Sigmoid colon (tissue), 7 donors: ENCODE data around the gene SLC9A9. TPM values are rescaled to one million over a fixed set of nuclear protein-coding genes. Genes with fewer than 3 reads are reported as not detected.

Experiments used
- DNase-seq: peaks from one replicate; pipeline ENCODE4 v3.0.0-alpha.2; 2019
- H3K27ac ChIP-seq, 4 donors: fragments of 200-600 bp; sonication (generic); one replicate each; pipeline ENCODE4 v1.5.1; 2016 to 2019; ENCODE audit warnings: mild to moderate bottlenecking in 1 of 4
- H3K27me3 ChIP-seq, 3 donors: fragments of 200-600 bp; sonication (generic); one replicate each; pipeline ENCODE4 v1.5.1; 2019; ENCODE audit warnings: mild to moderate bottlenecking in 1 of 3
- H3K36me3 ChIP-seq, 4 donors: fragments of 200-600 bp; sonication (generic); one replicate each; pipeline ENCODE4 v1.5.1; 2016 to 2019
- H3K4me1 ChIP-seq, 4 donors: fragments of 200-600 bp; sonication (generic); one replicate each; pipeline ENCODE4 v1.5.1; 2017 to 2019
- H3K4me3 ChIP-seq, 4 donors: fragments of 200-600 bp; sonication (generic); one replicate each; pipeline ENCODE4 v1.5.1; 2017 to 2019; ENCODE audit warnings: mild to moderate bottlenecking in 2 of 4, moderate library complexity in 1 of 4
- H3K9me3 ChIP-seq, 4 donors: fragments of 200-600 bp in 3 of 4; sonication (generic) in 3 of 4; one replicate each; pipeline versions ENCODE4 v1.5.1 to v1.6.1; 2013 to 2019
- CTCF ChIP-seq, 4 experiments: fragments of 450-650 bp in 3 of 4; fragments of 200-600 bp in 1 of 4; IDR thresholded peaks; one replicate each; pipeline ENCODE4 v1.5.1; 2016 to 2019; ENCODE audit warnings: antibody characterized with exemption in 4 of 4, mild to moderate bottlenecking in 3 of 4, moderate library complexity in 2 of 4
- EP300 ChIP-seq, 4 donors: sonication (generic); formaldehyde crosslinking; IDR thresholded peaks; one replicate each; pipeline ENCODE4 v1.6.1; 2017; ENCODE audit warnings: antibody characterized with exemption in 4 of 4
- POLR2A ChIP-seq, 2 donors: fragments of 450-650 bp; IDR thresholded peaks; one replicate each; pipeline ENCODE4 v1.6.1; 2016; ENCODE audit warnings: antibody characterized with exemption in 2 of 2, mild to moderate bottlenecking in 2 of 2, moderate library complexity in 2 of 2
- POLR2AphosphoS5 ChIP-seq, 4 donors: sonication (generic); formaldehyde crosslinking; IDR thresholded peaks; one replicate each; pipeline ENCODE4 v1.6.1; 2017; ENCODE audit warnings: antibody characterized with exemption in 4 of 4
- WGBS, 2 donors: extraction: QIAGEN DNeasy Blood & Tissue Kit; methylation state at CpG; one replicate each; pipeline ENCODE4 v1.1.7; 2013; 5-methylcytosine and 5-hydroxymethylcytosine counted together
- intact Hi-C: fragments of 100-400 bp; cut with DNase I; formaldehyde crosslinking; loops from one replicate; pipeline ENCODE4 v1.15.1; 2023
- polyA plus RNA-seq, 3 donors: library from polyadenylated mRNA; stranded (reverse); fragments of 200-250 nt; gene quantifications; one replicate each; pipeline ENCODE4 v1.2.3, GENCODE V29; 2013
- total RNA-seq, 4 donors: library from RNA; depleted of rRNA; stranded (reverse); fragments of >200 nt; gene quantifications; one replicate each; pipeline ENCODE4 v1.1.0, GENCODE V29; 2016
- donor health status: healthy with polysubstance abuse.
- donor health status: Bipolar disorder and iron deficiency.
- donor health status: healthy.

SLC9A9 gene
- total and polyA plus RNA-seq, 7 donors: 2.4 to 29.9 (median 18.9) TPM

GRCh38 chr3:143754090-143754489 lies 94.2 kb downstream of the SLC9A9 start:
- no peaks in the 10 kb centered on the region for H3K27me3 ChIP-seq
- TF ChIP-seq EP300 (IDR thresholded peaks at IDR 0.05): no peak
- TF ChIP-seq CTCF (IDR thresholded peaks at IDR 0.05): no peak
- no peak for TF ChIP-seq POLR2A (IDR thresholded peaks at IDR 0.05)
- no peak for TF ChIP-seq POLR2AphosphoS5 (IDR thresholded peaks at IDR 0.05)
- 64 to 72% methylated on average over 1 of the region's 1 CpG for WGBS, 2 donors
- no peaks in the 10 kb centered on the region for H3K36me3 ChIP-seq
- no peak for DNase-seq
- H3K27ac ChIP-seq: no peak overlapping the region
- H3K9me3 ChIP-seq: no peaks in the 10 kb centered on the region
- intact Hi-C loops: no loop called here
- peaks cover 0 to 23% (median 12%) of the 10 kb centered on the region in 4 donors for H3K4me1 ChIP-seq
- no peak overlapping the region for H3K4me3 ChIP-seq

GRCh38 chr3:143753456-143753855 lies 94.8 kb downstream of the SLC9A9 start:
- Histone ChIP-seq H3K27me3 (no peaks in the 10 kb centered on the region), H3K9me3 (no peaks in the 10 kb centered on the region), H3K36me3 (no peaks in the 10 kb centered on the region), H3K4me3 (no peak overlapping the region), H3K27ac (no peak overlapping the region), H3K4me1 (peaks cover 0 to 23% (median 12%) of the 10 kb centered on the region in 4 donors)
- no peak for TF ChIP-seq POLR2AphosphoS5 (IDR thresholded peaks at IDR 0.05)
- TF ChIP-seq EP300 (IDR thresholded peaks at IDR 0.05): no peak
- no peak for TF ChIP-seq POLR2A (IDR thresholded peaks at IDR 0.05)
- TF ChIP-seq CTCF (IDR thresholded peaks at IDR 0.05): no peak
- DNase-seq: no peak
- intact Hi-C loops: no loop called here

DNA sequence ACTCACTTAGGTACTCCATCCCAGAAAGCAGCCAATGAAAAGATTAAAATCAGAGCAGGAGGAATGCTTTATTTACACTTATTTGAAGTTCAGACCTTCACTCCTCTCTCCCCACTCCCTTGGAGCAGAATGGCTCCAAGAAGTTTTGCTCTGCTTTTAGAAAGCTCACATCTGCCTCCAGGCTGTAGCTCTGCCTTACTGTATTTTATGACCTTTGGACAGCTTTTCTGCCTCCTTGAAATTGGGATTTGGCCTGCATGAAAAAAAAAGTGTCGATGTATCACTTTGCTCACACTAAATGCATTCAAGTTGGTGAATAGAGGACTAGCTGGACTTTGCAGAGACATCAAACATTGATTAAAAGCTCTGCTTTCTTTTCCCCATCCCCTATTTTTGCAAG lies 95.3 kb downstream of the SLC9A9 start:
- no peak for DNase-seq
- Histone ChIP-seq H3K36me3 (no peaks in the 10 kb centered on the region), H3K27me3 (no peaks in the 10 kb centered on the region), H3K27ac (no peak overlapping the region), H3K9me3 (no peaks in the 10 kb centered on the region), H3K4me3 (no peak overlapping the region), H3K4me1 (peaks cover 0 to 23% (median 12%) of the 10 kb centered on the region in 4 donors)
- 52 to 83% methylated on average over 1 of the region's 1 CpG for WGBS, 2 donors
- no peak for TF ChIP-seq EP300 (IDR thresholded peaks at IDR 0.05)
- TF ChIP-seq POLR2AphosphoS5 (IDR thresholded peaks at IDR 0.05): no peak
- TF ChIP-seq CTCF (IDR thresholded peaks at IDR 0.05): no peak
- no peak for TF ChIP-seq POLR2A (IDR thresholded peaks at IDR 0.05)
- intact Hi-C loops: no loop called here

DNA sequence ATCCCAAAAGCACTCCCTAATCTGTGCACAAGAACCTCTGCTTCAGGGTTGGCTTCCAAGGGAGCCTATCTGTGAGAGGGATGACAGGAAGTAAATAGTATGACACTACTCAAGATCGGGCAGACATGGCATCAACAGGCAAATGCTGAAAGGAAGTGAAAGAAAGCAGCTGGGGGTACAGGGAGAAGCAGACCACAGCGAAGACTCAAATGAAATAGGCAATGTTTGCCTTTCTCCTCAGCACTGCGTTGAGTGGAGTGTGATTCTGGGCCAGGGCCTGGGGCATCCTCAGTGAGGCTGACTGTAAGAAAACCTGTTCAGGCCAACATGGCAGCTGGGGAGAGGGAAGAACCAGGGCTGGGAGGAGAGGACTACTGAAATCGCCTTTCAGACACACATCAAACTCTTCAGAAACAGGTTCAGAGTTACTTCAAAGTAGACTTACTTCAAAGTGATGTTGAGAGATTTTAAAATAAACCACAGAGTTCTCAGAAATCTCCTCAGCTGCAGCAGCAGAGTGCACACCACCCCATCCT lies 96.6 kb downstream of the SLC9A9 start:
- TF ChIP-seq POLR2AphosphoS5 (IDR thresholded peaks at IDR 0.05): no peak
- no peak for TF ChIP-seq CTCF (IDR thresholded peaks at IDR 0.05)
- no peak for TF ChIP-seq EP300 (IDR thresholded peaks at IDR 0.05)
- TF ChIP-seq POLR2A (IDR thresholded peaks at IDR 0.05): no peak
- no peak overlapping the region for H3K4me3 ChIP-seq
- no peak overlapping the region for H3K27ac ChIP-seq
- no peak for DNase-seq
- intact Hi-C loops: no loop called here
- H3K9me3 ChIP-seq: no peaks in the 10 kb centered on the region
- H3K4me1 ChIP-seq: peaks cover 0 to 23% (median 12%) of the 10 kb centered on the region in 4 donors
- no peaks in the 10 kb centered on the region for H3K27me3 ChIP-seq
- H3K36me3 ChIP-seq: no peaks in the 10 kb centered on the region
- 53 to 85% methylated on average over 4 of the region's 4 CpGs for WGBS, 2 donors

- H3K4me3 ChIP-seq: no peak overlapping the region
- no peak overlapping the region for H3K27ac ChIP-seq
- H3K27me3 ChIP-seq: no peaks in the 10 kb centered on the region
- no peaks in the 10 kb centered on the region for H3K36me3 ChIP-seq
- H3K9me3 ChIP-seq: no peaks in the 10 kb centered on the region
- peaks cover 0 to 23% (median 12%) of the 10 kb centered on the region in 4 donors for H3K4me1 ChIP-seq
- no peak for TF ChIP-seq POLR2AphosphoS5 (IDR thresholded peaks at IDR 0.05)
- no peak for TF ChIP-seq POLR2A (IDR thresholded peaks at IDR 0.05)
- no peak for TF ChIP-seq CTCF (IDR thresholded peaks at IDR 0.05)
- no peak for TF ChIP-seq EP300 (IDR thresholded peaks at IDR 0.05)
- DNase-seq: no peak
- intact Hi-C loops: no loop called here
- 86 to 87% methylated on average over 2 of the region's 2 CpGs for WGBS, 2 donors
These were observed 97.4 kb downstream of the SLC9A9 start for GRCh38 chr3:143750841-143751240.
